Measurements from ENCODE around the gene TFEC.

TFEC gene

GRCh38 chr7:115920367-115920766, 110.2 kb downstream of the TFEC start:
- DNase-seq = no peak

GRCh38 chr7:115914951-115915350, 115.6 kb downstream of the TFEC start:
- no peak for DNase-seq

- no peak for DNase-seq
Measured at GRCh38 chr7:115911465-115911864, 119.1 kb downstream of the TFEC start.

GRCh38 chr7:115910541-115911164, 119.9 kb downstream of the TFEC start:
- DNase-seq = no peak

GRCh38 chr7:115906731-115907130, 123.8 kb downstream of the TFEC start:
- DNase-seq = no peak

- no peak for DNase-seq
Measured at GRCh38 chr7:115889669-115889984, 140.9 kb downstream of the TFEC start.

GRCh38 chr7:115888981-115889668, 141.4 kb downstream of the TFEC start:
- DNase-seq = no peak

- no peak for DNase-seq
Measured at GRCh38 chr7:115885550-115885949, 145.0 kb downstream of the TFEC start.
